Thymus (tissue), 11 donors: Measurements from ENCODE around the gene CISTR. TPM values are rescaled to one million over a fixed set of nuclear protein-coding genes. Genes with fewer than 3 reads are reported as not detected.

ENCODE experiments used
- DNase-seq, 9 donors: peaks; one replicate each; pipeline ENCODE4 v3.0.0-alpha.2; 2013; ENCODE audit warnings: low spot score in 9 of 9, low read depth in 6 of 9, missing footprints in 1 of 9
- H3K27ac ChIP-seq, 2 donors: one replicate each; pipeline ENCODE4 v1.5.1; 2013; ENCODE audit warnings: control low read depth in 1 of 2, low read depth in 1 of 2, low read length in 1 of 2, mild to moderate bottlenecking in 1 of 2, moderate library complexity in 1 of 2
- H3K27me3 ChIP-seq, 2 donors: one replicate each; pipeline ENCODE4 v1.5.1; 2013; ENCODE audit warnings: low read length in 1 of 2; ENCODE audit not compliant: control insufficient read depth in 2 of 2, insufficient read depth in 1 of 2
- H3K36me3 ChIP-seq, 2 donors: one replicate each; pipeline ENCODE4 v1.5.1; 2013; ENCODE audit warnings: low read length in 1 of 2, mild to moderate bottlenecking in 1 of 2, moderate library complexity in 1 of 2; ENCODE audit not compliant: control insufficient read depth in 2 of 2, insufficient read depth in 2 of 2
- H3K4me1 ChIP-seq, 2 donors: one replicate each; pipeline ENCODE4 v1.5.1; 2013; ENCODE audit warnings: low read length in 2 of 2; ENCODE audit not compliant: control insufficient read depth in 2 of 2, insufficient read depth in 2 of 2
- H3K4me3 ChIP-seq, 2 donors: one replicate each; pipeline ENCODE4 v1.5.1; 2013; ENCODE audit warnings: low read length in 2 of 2, control low read depth in 1 of 2, mild to moderate bottlenecking in 1 of 2
- H3K9me3 ChIP-seq, 2 donors: one replicate each; pipeline ENCODE4 v1.5.1; 2013; ENCODE audit warnings: low read length in 1 of 2, mild to moderate bottlenecking in 1 of 2; ENCODE audit not compliant: control insufficient read depth in 2 of 2, insufficient read depth in 1 of 2
- WGBS: extraction: QIAGEN DNeasy Blood & Tissue Kit; methylation state at CpG from one replicate; pipeline ENCODE4 v1.1.7; 2013; 5-methylcytosine and 5-hydroxymethylcytosine counted together
- polyA plus RNA-seq: library from polyadenylated mRNA; stranded (reverse); fragments of 200-250 nt; gene quantifications from one replicate; pipeline ENCODE4 v1.2.3, GENCODE V29; 2013
- total RNA-seq: library from RNA; stranded (reverse); fragments of 120-200 nt; gene quantifications from one replicate; pipeline ENCODE4 v1.2.4, GENCODE V29; 2013
- donor health status: healthy.

CISTR gene
- total and polyA plus RNA-seq, 2 donors = not detected

DNA sequence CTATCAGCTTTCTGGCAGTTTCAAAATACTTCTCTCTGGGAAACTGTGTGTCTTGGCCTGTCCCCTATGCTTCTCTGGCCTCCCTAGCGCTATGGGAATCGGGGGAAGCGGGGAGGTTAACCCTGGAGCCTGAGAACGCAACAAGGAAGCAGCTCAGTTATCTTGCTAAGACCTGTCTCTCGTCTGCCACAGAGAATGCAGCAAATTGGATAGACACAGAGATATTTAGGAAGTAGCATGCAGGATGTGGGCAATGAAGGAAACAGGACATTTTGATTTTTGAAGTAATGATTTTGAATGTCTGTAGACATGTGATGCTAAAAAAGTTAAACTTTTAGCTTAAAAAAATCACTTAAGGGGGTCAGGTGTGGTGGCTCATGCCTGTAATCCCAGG lies 18.0 kb downstream of the CISTR start:
- Histone ChIP-seq H3K27me3 (peaks cover 22 to 60% of the 10 kb centered on the region in 2 donors), H3K4me3 (no peak overlapping the region), H3K36me3 (no peaks in the 10 kb centered on the region), H3K9me3 (peaks cover 0 to 5% of the 10 kb centered on the region in 2 donors), H3K27ac (no peak overlapping the region), H3K4me1 (peaks cover 0 to 2% of the 10 kb centered on the region in 2 donors)
- 12% methylated on average over 5 of the region's 5 CpGs for WGBS
- DNase-seq = no peak

DNA sequence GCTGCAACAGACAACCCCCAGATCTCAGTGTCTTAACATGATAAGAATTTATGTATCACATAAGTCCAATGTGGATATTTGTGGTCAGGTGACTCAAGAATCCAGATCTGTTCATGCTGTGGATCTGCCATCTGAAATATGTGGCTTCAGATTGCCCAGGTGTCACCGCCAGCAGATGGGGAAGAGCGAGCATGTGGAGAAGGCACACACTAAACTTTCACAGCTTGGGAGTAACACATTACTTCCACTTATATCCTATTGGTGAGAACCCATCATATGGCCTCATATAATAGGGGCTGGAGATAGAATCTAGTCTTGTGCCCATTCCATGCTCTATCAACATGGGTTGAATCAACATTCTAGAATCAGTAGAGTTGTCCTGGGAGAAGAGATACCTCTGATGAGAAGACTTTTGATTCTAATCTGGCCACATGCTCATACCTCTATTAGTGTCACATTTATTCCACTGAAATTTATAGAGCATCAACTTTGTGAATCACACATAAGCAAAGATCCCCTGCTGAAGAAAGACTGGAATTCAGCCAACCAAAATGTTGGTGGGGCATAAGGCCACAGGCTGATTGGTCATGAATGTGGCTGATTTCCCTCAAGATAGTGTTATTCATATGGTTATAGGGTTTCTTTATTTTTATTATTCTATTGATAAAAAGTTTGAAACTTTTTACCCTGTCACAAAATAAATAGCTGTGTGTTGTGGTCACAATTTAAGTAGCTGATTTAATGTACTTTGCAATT lies 18.6 kb downstream of the CISTR start:
- Histone ChIP-seq H3K9me3 (peaks cover 0 to 2% of the 10 kb centered on the region in 2 donors), H3K27me3 (peaks cover 17 to 54% of the 10 kb centered on the region in 2 donors), H3K4me3 (no peak overlapping the region), H3K27ac (no peak overlapping the region), H3K36me3 (no peaks in the 10 kb centered on the region), H3K4me1 (no peaks in the 10 kb centered on the region)
- no peak for DNase-seq
- WGBS = 94% methylated on average over 2 of the region's 2 CpGs

DNA sequence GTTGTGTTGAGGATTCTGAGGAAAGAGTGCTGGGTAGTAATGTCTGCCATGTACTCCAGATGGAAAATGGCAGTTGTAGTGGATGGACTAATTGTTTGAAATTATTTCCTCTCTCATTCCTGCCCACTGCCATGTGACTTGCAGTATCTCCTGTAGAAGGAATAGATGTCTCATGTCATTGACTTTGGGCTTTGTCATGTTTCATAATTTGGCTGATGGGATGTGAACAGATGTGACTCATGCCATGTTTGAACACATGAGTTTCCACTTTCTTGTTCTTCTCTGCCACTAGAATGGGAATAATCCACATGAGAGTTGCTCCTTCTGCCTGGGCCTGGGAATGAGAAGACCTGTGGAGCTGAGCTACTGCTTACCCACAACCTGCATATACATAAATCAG lies 22.1 kb downstream of the CISTR start:
- Histone ChIP-seq H3K27ac (no peak overlapping the region), H3K27me3 (peaks cover 0 to 22% of the 10 kb centered on the region in 2 donors), H3K9me3 (no peaks in the 10 kb centered on the region), H3K4me1 (peaks cover 9 to 10% of the 10 kb centered on the region in 2 donors), H3K4me3 (no peak overlapping the region), H3K36me3 (peaks cover 0 to 5% of the 10 kb centered on the region in 2 donors)
- no peak for DNase-seq

DNA sequence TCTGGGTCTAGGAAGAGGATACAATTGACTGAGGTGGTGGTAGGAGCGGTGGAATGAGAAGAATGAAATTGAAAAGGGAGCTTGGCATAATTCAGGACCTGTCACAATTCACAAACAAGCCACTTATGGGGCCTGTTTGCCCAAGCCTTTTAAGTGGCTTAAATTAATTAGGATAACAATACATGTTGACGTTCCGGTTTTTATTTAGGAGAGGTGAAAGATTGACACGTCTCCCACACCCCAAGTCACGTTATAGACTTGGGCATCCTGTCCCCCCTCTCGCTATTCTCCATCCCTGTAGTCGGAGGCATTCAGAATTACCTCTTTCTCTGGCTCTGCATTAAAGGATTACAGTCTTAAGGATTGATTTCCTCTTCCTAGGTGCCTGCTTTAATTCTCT lies 23.6 kb downstream of the CISTR start:
- H3K27me3 ChIP-seq = peaks cover 0 to 11% of the 10 kb centered on the region in 2 donors
- H3K9me3 ChIP-seq = no peaks in the 10 kb centered on the region
- no peak for DNase-seq
- H3K27ac ChIP-seq = no peak overlapping the region
- H3K4me1 ChIP-seq = peaks cover 9 to 10% of the 10 kb centered on the region in 2 donors
- H3K4me3 ChIP-seq = peak overlapping the region in 1 of 2 donors; percentile 52
- H3K36me3 ChIP-seq = peaks cover 4 to 17% of the 10 kb centered on the region in 2 donors
- 92% methylated on average over 7 of the region's 7 CpGs for WGBS

DNA sequence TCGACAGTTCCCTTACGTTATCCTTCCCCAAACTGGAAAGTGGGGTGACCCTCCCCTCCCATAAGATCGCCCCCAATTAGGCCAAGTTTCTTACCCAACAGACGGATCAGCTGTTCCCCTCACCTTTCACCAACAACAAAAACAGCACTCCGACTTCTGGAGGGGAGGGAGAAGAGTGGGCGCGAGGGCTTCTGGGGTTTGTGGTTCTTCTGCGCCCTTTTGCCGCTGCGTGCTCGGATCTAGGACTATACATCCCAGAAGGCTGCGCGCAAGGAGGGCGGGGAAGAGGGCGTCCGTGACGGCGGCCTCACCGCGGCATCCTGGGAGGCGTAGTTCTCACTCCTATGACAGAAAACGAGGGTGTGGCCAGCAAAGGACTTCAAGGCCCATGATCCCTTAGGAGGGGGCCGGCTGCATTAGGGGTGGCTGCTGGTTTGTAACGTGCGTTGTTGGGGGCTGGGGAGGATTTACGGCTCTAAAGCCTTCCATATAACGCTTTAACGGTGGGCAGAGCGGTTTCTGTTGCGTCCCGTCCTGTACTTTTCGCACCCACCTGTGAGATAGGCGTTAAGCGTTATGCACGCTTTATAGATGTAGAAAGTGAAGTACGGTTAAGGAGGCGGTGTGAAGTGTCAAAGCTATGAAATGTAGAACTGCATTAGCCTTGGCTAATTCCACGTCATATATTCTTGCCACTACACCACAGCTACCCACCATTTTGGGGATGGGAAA lies 24.3 kb downstream of the CISTR start, which contains the start of gene CALCOCO1:
TSS of gene CALCOCO1 (minus strand) at position 143 of the 732 bp plus-strand sequence. CDS start 2,210 bp downstream, outside the sequence.
- Histone ChIP-seq H3K36me3 (peaks cover 6 to 22% of the 10 kb centered on the region in 2 donors), H3K27ac (peak within 1 kb of the TSS; percentile 0 to 61), H3K4me1 (peaks cover 9 to 10% of the 10 kb centered on the region in 2 donors), H3K9me3 (no peaks in the 10 kb centered on the region), H3K4me3 (peak within 1 kb of the TSS; percentile 68 to 69), H3K27me3 (peaks cover 0 to 4% of the 10 kb centered on the region in 2 donors)
- 1% methylated on average over 38 of the region's 38 CpGs for WGBS
- DNase-seq = peak; percentile 91 to 99 (median 97)

DNA sequence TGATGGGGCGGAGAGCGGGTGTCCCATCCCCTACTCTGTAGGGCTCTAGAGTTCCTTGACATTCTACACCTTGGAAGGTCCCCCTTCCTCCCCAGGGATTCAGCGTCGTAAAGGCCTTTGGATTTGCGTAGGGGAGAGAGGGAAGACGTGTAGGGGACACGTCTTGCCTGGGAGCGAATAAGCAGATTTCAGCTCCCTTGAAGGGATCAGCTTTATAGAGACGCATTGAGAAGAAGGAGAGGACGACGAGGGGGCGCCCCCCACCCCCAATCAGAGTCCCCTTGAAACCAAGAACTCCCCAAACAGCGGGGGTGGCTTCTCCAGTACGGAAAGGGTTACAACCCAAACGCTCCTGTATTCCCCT lies 24.9 kb downstream of the CISTR start:
- no peak for DNase-seq

DNA sequence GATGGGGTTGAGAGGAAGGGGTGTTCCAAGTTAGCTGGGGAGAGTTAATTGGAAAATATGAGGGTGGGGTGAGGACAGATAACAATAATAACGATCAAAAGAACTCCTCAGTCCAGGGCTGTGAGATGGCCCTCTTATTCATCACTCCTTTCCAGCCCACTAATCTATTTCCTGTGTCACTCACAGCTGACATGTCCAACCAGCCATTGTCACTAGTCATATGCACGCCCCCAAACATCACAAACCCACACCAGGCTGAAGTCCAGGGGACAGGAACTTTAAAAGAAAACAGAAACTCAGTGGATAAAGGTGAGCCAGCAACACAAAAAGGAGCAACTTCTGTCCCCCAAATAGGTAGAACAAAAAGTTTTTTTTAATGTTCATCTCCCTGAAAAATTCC lies 25.4 kb downstream of the CISTR start:
- Histone ChIP-seq H3K4me1 (peaks cover 9 to 10% of the 10 kb centered on the region in 2 donors), H3K36me3 (peaks cover 14 to 34% of the 10 kb centered on the region in 2 donors), H3K27me3 (no peaks in the 10 kb centered on the region), H3K27ac (no peak overlapping the region), H3K9me3 (no peaks in the 10 kb centered on the region), H3K4me3 (peak overlapping the region; percentile 68 to 69)
- no peak for DNase-seq
- 76% methylated on average over 2 of the region's 2 CpGs for WGBS

More for the DNA sequence above, 24.9 kb downstream of the CISTR start:
- Histone ChIP-seq H3K36me3 (peaks cover 8 to 28% of the 10 kb centered on the region in 2 donors), H3K4me3 (peak overlapping the region; percentile 68 to 69), H3K4me1 (peaks cover 9 to 10% of the 10 kb centered on the region in 2 donors), H3K9me3 (no peaks in the 10 kb centered on the region), H3K27me3 (peaks cover 0 to 4% of the 10 kb centered on the region in 2 donors), H3K27ac (peak overlapping the region in 1 of 2 donors; percentile 55)
- WGBS = 5% methylated on average over 15 of the region's 15 CpGs

DNA sequence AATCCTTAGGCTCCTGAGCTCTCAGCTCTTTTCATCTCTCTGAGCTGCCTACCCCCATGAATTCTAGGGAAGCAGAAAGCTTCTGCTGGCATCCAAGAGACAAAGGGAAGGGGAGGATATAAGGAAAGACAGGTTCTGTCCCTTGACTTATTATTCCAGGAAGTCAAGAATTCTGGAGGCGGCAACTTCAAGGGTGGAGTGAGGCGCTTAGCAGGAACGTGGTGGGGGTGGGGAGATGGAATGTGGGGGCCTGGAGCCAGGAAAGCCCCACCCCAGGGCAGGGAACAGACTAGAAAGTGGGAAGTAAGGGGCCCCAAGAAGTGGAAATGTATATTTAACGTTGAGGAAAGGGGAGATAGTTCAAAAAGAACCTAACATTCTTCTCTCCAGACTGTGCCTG lies 26.0 kb downstream of the CISTR start:
- H3K4me1 ChIP-seq = peaks cover 9 to 10% of the 10 kb centered on the region in 2 donors
- no peaks in the 10 kb centered on the region for H3K9me3 ChIP-seq
- peaks cover 19 to 39% of the 10 kb centered on the region in 2 donors for H3K36me3 ChIP-seq
- H3K4me3 ChIP-seq = no peak overlapping the region
- no peaks in the 10 kb centered on the region for H3K27me3 ChIP-seq
- DNase-seq = no peak
- 84% methylated on average over 4 of the region's 4 CpGs for WGBS
- no peak overlapping the region for H3K27ac ChIP-seq

DNA sequence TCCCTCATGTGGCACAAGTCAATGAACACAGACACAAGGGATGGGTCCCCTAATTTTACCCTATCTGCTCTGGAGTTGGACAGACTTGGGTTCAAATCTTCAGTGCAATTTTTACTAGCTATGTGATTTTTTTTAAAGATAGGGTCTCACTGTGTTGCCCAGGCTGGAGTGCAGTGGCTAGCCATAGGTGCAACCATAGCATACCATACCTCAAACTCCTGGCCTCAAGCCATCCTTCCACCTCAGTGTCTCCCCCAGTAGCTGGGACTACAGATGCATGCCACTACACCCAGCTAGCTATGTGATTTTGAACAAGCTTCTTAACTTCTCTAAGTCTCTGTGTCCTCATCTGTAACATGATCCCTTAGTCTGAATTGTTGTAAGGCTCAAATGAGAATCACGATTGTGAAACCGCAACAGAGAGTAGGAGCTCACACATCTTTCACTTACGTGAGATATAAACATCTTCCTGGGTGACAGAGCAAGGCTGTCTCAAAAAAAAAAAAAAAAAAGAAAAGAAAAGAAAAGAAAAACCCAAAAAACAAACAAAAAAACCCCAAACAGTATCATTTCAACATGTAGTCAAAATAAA lies 29.2 kb downstream of the CISTR start:
- H3K36me3 ChIP-seq = peaks cover 28 to 49% of the 10 kb centered on the region in 2 donors

More for the DNA sequence above, 29.2 kb downstream of the CISTR start:
- no peak overlapping the region for H3K4me3 ChIP-seq
- peaks cover 6 to 9% of the 10 kb centered on the region in 2 donors for H3K4me1 ChIP-seq
- no peaks in the 10 kb centered on the region for H3K9me3 ChIP-seq
- H3K27me3 ChIP-seq = no peaks in the 10 kb centered on the region
- DNase-seq = no peak
- no peak overlapping the region for H3K27ac ChIP-seq
- WGBS = 91% methylated on average over 3 of the region's 3 CpGs
